ENCODE measurements around the gene CHCHD3.

Gene CHCHD3

DNA sequence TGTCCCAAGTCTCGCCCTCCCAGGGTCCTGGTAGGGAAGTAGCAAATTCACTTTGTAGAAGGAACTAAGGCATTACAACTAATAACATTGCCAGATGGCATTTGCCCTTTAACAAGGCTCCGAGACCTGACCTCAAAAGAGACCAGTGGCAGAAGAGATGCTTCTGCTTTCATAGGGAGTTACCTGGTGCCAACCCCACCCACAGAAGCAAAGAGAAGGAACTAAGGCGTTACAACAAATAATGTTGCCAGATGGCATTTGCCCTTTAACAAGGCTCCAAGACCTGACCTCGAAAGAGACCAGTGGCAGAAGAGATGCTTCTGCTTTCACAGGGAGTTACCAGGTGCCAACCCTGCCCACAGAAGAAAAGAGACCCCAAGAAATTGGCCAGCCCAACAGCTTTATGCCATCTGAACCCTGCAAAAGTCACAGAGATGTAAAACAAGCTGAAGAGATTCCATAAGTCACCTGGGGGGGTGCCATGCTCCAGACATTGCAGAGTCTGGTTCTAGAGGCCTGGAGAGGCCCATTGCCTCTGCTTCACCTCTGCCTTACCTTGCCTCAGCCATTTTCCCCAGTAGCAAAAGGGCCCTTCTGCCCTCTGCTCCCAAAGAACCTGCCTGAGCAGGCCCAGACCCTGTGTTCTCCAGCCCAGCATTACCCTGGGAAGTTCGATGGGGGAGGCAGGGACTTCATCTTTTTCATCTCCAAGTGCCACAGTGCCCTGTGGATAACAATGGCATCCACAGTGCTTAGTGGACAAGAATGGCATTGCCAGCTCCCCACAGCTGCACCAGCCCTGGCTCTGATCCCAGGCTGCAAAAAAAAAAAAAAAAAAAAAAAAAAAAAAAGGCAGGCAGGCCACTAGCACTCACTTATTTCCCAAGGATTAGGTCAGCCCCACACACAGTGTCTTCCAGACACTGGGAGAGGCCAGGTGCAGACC, 326.1 kb downstream of the CHCHD3 start:
- Histone ChIP-seq H3K9me3 (ENCODE audit: control insufficient read depth, insufficient read depth, low read depth, low read length) (no peaks in the 10 kb centered on the region), H3K36me3 (ENCODE audit: control insufficient read depth in 2 of 2, insufficient read depth in 1 of 2, low read length in 2 of 2) (no peaks in the 10 kb centered on the region), H3K27ac (ENCODE audit: extremely low read depth, low read depth, low read length) (no peak overlapping the region), H3K4me1 (ENCODE audit: control insufficient read depth, insufficient read depth, low read length) (no peaks in the 10 kb centered on the region), H3K4me3 (ENCODE audit: low read depth, low read length) (no peak overlapping the region)
- TF ChIP-seq ZNF2 (tag by site-specific recombination; IDR thresholded peaks at IDR 0.05) (no peak), ZNF324 (tag by site-specific recombination; IDR thresholded peaks at IDR 0.05) (no peak), ZNF335 (tag by site-specific recombination; conservative IDR thresholded peaks at IDR 0.05) (no peak), ZBTB26 (tag by site-specific recombination; optimal IDR thresholded peaks at IDR 0.05) (no peak), ZFP69B (tag by site-specific recombination; IDR thresholded peaks at IDR 0.05) (no peak), ZNF785 (tag by site-specific recombination; IDR thresholded peaks at IDR 0.05) (no peak), ZFP41 (tag by site-specific recombination; IDR thresholded peaks at IDR 0.05; ENCODE audit: borderline replicate concordance) (no peak), ZNF433 (tag by site-specific recombination; IDR thresholded peaks at IDR 0.05; ENCODE audit: low read depth) (no peak), SP2 (tag by site-specific recombination; IDR thresholded peaks at IDR 0.05) (no peak), ZNF707 (tag by site-specific recombination; IDR thresholded peaks at IDR 0.05) (no peak), ZNF623 (tag by site-specific recombination; IDR thresholded peaks at IDR 0.05) (no peak), ZSCAN16 (tag by site-specific recombination; IDR thresholded peaks at IDR 0.05) (no peak), ZNF510 (tag by site-specific recombination; IDR thresholded peaks at IDR 0.05; ENCODE audit: insufficient replicate concordance) (no peak), ZNF266 (tag by site-specific recombination; IDR thresholded peaks at IDR 0.05; ENCODE audit: low read depth) (no peak), ZNF280C (tag by site-specific recombination; IDR thresholded peaks at IDR 0.05) (no peak), ZNF792 (tag by site-specific recombination; IDR thresholded peaks at IDR 0.05) (no peak), OVOL3 (tag by site-specific recombination; IDR thresholded peaks at IDR 0.05) (no peak)
- ChIA-PET POLR2A (no interaction called here), CTCF (no interaction called here)

- Histone ChIP-seq H3K36me3 (ENCODE audit: control insufficient read depth in 2 of 2, insufficient read depth in 1 of 2, low read length in 2 of 2) (no peaks in the 10 kb centered on the region), H3K9me3 (ENCODE audit: control insufficient read depth, insufficient read depth, low read depth, low read length) (no peaks in the 10 kb centered on the region), H3K4me3 (ENCODE audit: low read depth, low read length) (no peak overlapping the region), H3K4me1 (ENCODE audit: control insufficient read depth, insufficient read depth, low read length) (no peaks in the 10 kb centered on the region), H3K27ac (ENCODE audit: extremely low read depth, low read depth, low read length) (no peak overlapping the region)
- ChIA-PET CTCF (interaction anchor here (1.0 kb wide), 1 partner anchor 42 kb away, joined by 8 read pairs; no protein-coding TSS in a partner anchor), POLR2A (no interaction called here)
- TF ChIP-seq, protein P1, sequence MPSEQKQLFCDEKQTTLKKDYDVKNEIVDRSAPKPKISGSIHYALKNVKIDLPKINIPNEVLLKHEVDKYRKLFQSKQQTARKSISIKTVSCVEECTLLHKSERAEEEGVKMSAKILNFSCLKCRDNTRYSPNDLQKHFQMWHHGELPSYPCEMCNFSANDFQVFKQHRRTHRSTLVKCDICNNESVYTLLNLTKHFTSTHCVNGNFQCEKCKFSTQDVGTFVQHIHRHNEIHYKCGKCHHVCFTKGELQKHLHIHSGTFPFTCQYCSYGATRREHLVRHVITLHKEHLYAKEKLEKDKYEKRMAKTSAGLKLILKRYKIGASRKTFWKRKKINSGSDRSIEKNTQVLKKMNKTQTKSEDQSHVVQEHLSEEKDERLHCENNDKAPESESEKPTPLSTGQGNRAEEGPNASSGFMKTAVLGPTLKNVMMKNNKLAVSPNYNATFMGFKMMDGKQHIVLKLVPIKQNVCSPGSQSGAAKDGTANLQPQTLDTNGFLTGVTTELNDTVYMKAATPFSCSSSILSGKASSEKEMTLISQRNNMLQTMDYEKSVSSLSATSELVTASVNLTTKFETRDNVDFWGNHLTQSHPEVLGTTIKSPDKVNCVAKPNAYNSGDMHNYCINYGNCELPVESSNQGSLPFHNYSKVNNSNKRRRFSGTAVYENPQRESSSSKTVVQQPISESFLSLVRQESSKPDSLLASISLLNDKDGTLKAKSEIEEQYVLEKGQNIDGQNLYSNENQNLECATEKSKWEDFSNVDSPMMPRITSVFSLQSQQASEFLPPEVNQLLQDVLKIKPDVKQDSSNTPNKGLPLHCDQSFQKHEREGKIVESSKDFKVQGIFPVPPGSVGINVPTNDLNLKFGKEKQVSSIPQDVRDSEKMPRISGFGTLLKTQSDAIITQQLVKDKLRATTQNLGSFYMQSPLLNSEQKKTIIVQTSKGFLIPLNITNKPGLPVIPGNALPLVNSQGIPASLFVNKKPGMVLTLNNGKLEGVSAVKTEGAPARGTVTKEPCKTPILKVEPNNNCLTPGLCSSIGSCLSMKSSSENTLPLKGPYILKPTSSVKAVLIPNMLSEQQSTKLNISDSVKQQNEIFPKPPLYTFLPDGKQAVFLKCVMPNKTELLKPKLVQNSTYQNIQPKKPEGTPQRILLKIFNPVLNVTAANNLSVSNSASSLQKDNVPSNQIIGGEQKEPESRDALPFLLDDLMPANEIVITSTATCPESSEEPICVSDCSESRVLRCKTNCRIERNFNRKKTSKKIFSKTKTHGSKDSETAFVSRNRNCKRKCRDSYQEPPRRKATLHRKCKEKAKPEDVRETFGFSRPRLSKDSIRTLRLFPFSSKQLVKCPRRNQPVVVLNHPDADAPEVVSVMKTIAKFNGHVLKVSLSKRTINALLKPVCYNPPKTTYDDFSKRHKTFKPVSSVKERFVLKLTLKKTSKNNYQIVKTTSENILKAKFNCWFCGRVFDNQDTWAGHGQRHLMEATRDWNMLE (tag by site-specific recombination; conservative IDR thresholded peaks at IDR 0.05; ENCODE audit: low read depth) = no peak
- TF ChIP-seq ZNF366 (tag by site-specific recombination; conservative IDR thresholded peaks at IDR 0.05) (no peak), ZNF654 (tag by site-specific recombination; IDR thresholded peaks at IDR 0.05; ENCODE audit: low read depth) (no peak), RBAK (tag by site-specific recombination; IDR thresholded peaks at IDR 0.05) (no peak), OSR2 (tag by site-specific recombination; IDR thresholded peaks at IDR 0.05) (no peak), ZNF350 (tag by site-specific recombination; IDR thresholded peaks at IDR 0.05) (no peak), ZNF837 (tag by site-specific recombination; IDR thresholded peaks at IDR 0.05) (no peak), ZNF302 (tag by site-specific recombination; IDR thresholded peaks at IDR 0.05; ENCODE audit: low read depth) (no peak), GFI1B (tag by site-specific recombination; IDR thresholded peaks at IDR 0.05) (no peak), ZBTB26 (tag by site-specific recombination; optimal IDR thresholded peaks at IDR 0.05) (no peak), ZNF514 (tag by site-specific recombination; IDR thresholded peaks at IDR 0.05) (no peak)
Measured at GRCh38 chr7:132752431-132752830, 329.5 kb downstream of the CHCHD3 start.
